Measurements from ENCODE around the gene CDK19. TPM values are rescaled to one million over a fixed set of nuclear protein-coding genes. Genes with fewer than 3 reads are reported as not detected.

The CDK19 gene
- total RNA-seq, 3 donors from 2014 or later (not counting 1 experiment from before 2014, with no cell fraction given) = 21.2 to 30.8 (median 25.9) TPM

- H3K4me1 Mint-ChIP-seq = no peaks in the 10 kb centered on the region
- TF ChIP-seq, protein P1, sequence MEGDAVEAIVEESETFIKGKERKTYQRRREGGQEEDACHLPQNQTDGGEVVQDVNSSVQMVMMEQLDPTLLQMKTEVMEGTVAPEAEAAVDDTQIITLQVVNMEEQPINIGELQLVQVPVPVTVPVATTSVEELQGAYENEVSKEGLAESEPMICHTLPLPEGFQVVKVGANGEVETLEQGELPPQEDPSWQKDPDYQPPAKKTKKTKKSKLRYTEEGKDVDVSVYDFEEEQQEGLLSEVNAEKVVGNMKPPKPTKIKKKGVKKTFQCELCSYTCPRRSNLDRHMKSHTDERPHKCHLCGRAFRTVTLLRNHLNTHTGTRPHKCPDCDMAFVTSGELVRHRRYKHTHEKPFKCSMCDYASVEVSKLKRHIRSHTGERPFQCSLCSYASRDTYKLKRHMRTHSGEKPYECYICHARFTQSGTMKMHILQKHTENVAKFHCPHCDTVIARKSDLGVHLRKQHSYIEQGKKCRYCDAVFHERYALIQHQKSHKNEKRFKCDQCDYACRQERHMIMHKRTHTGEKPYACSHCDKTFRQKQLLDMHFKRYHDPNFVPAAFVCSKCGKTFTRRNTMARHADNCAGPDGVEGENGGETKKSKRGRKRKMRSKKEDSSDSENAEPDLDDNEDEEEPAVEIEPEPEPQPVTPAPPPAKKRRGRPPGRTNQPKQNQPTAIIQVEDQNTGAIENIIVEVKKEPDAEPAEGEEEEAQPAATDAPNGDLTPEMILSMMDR (IDR thresholded peaks at IDR 0.05) = no peak
- Histone ChIP-seq H3K27ac (ENCODE audit: low read length) (no peak overlapping the region), H3K9me3 (ENCODE audit: control insufficient read depth, insufficient read depth, low read length) (no peaks in the 10 kb centered on the region), H3K4me1 (ENCODE audit: control insufficient read depth, insufficient read depth, low read length) (no peaks in the 10 kb centered on the region), H3K27me3 (ENCODE audit: control insufficient read depth, insufficient read depth, low read length) (no peaks in the 10 kb centered on the region), H3K4me3 (ENCODE audit: low read length) (no peak overlapping the region), H3K36me3 (ENCODE audit: control insufficient read depth, insufficient read depth, low read length) (peaks cover 35% of the 10 kb centered on the region)
- H3K27me3 Mint-ChIP-seq (ENCODE audit: low read depth in 2 of 2) = no peaks in the 10 kb centered on the region
- intact Hi-C loops (cut with micrococcal nuclease) = no loop called here
- no peak overlapping the region for H3K4me3 Mint-ChIP-seq
- DNase-seq (no peak), ATAC-seq (no peak)
- WGBS (ENCODE audit: insufficient coverage) = no CpG with 5 or more reads among the region's 1 CpG
- no peaks in the 10 kb centered on the region for H3K9me3 Mint-ChIP-seq
- peaks cover 15% of the 10 kb centered on the region for H3K36me3 Mint-ChIP-seq
- no peak overlapping the region for H3K27ac Mint-ChIP-seq
Observed at GRCh38 chr6:110626442-110626841, 188.8 kb downstream of the CDK19 start.

DNA sequence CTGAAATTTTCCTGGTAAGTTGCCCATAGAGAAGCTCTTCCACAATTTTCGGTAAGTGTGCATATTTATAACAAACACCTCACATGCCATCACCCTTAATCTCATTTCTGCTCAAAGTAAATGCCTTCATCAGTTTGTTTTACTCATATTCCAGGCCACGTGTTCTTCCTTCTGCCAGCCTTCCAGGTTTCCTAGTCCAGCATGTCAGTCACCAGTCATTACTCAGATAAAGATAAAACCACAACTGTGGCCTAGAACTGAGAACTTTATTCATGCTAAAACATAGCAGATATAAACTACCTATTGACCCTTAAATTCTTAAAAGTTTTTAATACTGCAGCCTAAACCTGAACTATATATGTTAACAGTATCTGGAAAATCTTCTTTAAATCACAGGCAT, 189.4 kb downstream of the CDK19 start:
- Mint-ChIP-seq H3K27ac (peak overlapping the region in 1 of 2 donors; percentile 47), H3K4me3 (no peak overlapping the region), H3K36me3 (peaks cover 21% of the 10 kb centered on the region), H3K27me3 (ENCODE audit: low read depth in 2 of 2) (no peaks in the 10 kb centered on the region), H3K4me1 (no peaks in the 10 kb centered on the region), H3K9me3 (no peaks in the 10 kb centered on the region)
- Histone ChIP-seq H3K4me1 (ENCODE audit: control insufficient read depth, insufficient read depth, low read length) (no peaks in the 10 kb centered on the region), H3K27me3 (ENCODE audit: control insufficient read depth, insufficient read depth, low read length) (no peaks in the 10 kb centered on the region), H3K27ac (ENCODE audit: low read length) (no peak overlapping the region), H3K36me3 (ENCODE audit: control insufficient read depth, insufficient read depth, low read length) (peaks cover 34% of the 10 kb centered on the region), H3K9me3 (ENCODE audit: control insufficient read depth, insufficient read depth, low read length) (no peaks in the 10 kb centered on the region), H3K4me3 (ENCODE audit: low read length) (no peak overlapping the region)
- ATAC-seq (no peak), DNase-seq (no peak)
- intact Hi-C loops (cut with micrococcal nuclease) = no loop called here
- TF ChIP-seq, protein P1 (IDR thresholded peaks at IDR 0.05) = no peak
- WGBS (ENCODE audit: insufficient coverage) = 94% methylated on average over 2 of the region's 2 CpGs

DNA sequence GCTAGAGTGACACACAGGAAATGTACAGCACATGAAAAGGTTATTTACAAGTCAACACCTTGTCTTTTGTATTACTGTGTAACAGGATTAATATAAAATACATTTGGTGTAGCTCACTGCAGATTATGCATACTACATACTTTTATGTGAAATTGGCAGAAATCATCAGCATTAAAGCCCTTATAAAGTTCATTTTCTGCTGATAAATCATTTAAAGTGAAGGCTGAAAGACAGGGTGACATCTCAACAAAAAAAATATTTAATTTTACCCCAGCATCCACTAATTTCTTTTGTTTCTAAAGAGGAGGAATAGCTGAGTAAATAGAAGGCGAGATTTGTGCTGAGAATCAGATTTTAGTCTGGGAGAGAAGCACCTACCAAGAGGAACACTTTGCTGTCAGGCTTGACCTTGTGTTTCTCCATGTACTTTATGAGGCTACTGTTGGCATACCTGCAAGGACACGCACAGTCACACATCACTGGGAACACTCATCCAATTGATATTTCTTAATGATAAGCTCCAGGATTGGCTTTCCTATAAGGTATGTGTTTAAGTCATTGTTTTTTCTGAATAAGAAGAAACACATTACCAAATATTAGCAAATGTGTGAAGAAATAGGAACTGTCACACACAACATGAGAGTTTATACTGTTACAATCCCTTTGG, 192.2 kb downstream of the CDK19 start:
- no peak overlapping the region for H3K4me3 Mint-ChIP-seq
- no peaks in the 10 kb centered on the region for H3K27me3 Mint-ChIP-seq (ENCODE audit: low read depth in 2 of 2)
- intact Hi-C loops (cut with micrococcal nuclease) = no loop called here
- WGBS (ENCODE audit: insufficient coverage) = 100% methylated on average over 2 of the region's 2 CpGs
- Histone ChIP-seq H3K4me3 (ENCODE audit: low read length) (no peak overlapping the region), H3K9me3 (ENCODE audit: control insufficient read depth, insufficient read depth, low read length) (no peaks in the 10 kb centered on the region), H3K4me1 (ENCODE audit: control insufficient read depth, insufficient read depth, low read length) (no peaks in the 10 kb centered on the region), H3K27me3 (ENCODE audit: control insufficient read depth, insufficient read depth, low read length) (no peaks in the 10 kb centered on the region), H3K27ac (ENCODE audit: low read length) (no peak overlapping the region), H3K36me3 (ENCODE audit: control insufficient read depth, insufficient read depth, low read length) (peaks cover 36% of the 10 kb centered on the region)
- no peak overlapping the region for H3K27ac Mint-ChIP-seq
- no peak for ATAC-seq
- peaks cover 31% of the 10 kb centered on the region for H3K36me3 Mint-ChIP-seq
- peaks cover 0 to 8% of the 10 kb centered on the region in 2 donors for H3K4me1 Mint-ChIP-seq
- no peak for DNase-seq
- H3K9me3 Mint-ChIP-seq = no peaks in the 10 kb centered on the region
- TF ChIP-seq, protein P1 (IDR thresholded peaks at IDR 0.05) = no peak

DNA sequence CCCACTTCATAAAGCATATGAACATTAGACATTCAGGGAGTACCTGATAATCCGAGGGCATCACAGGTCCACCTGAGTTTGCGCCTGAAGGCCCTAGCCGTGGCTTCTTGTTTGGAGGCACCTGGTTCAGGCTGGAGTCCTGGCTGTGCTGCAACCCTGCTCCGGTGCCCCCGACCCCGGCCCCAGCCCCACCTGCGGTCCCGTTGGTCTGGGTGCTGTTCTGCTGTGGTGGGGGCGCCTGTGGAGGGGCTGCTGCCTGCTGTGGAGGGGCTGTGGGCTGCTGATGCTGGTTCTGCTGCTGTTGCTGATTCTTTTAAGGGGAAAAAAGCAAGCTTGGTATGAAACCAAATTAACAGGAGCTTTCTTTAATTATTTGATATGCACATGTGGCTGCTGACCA, 194.2 kb downstream of the CDK19 start:
- 96% methylated on average over 9 of the region's 9 CpGs for WGBS (ENCODE audit: insufficient coverage)
- H3K36me3 Mint-ChIP-seq = peaks cover 31% of the 10 kb centered on the region

More for the DNA sequence above, 194.2 kb downstream of the CDK19 start:
- ATAC-seq (no peak), DNase-seq (no peak)
- H3K9me3 ChIP-seq (ENCODE audit: control insufficient read depth, insufficient read depth, low read length) = no peaks in the 10 kb centered on the region
- no peak overlapping the region for H3K27ac Mint-ChIP-seq
- no peak overlapping the region for H3K4me3 Mint-ChIP-seq
- H3K27ac ChIP-seq (ENCODE audit: low read length) = no peak overlapping the region
- peaks cover 0 to 8% of the 10 kb centered on the region in 2 donors for H3K4me1 Mint-ChIP-seq
- no peak overlapping the region for H3K4me3 ChIP-seq (ENCODE audit: low read length)
- peaks cover 32% of the 10 kb centered on the region for H3K36me3 ChIP-seq (ENCODE audit: control insufficient read depth, insufficient read depth, low read length)
- intact Hi-C loops (cut with micrococcal nuclease) = no loop called here
- H3K9me3 Mint-ChIP-seq = no peaks in the 10 kb centered on the region
- H3K4me1 ChIP-seq (ENCODE audit: control insufficient read depth, insufficient read depth, low read length) = no peaks in the 10 kb centered on the region
- no peaks in the 10 kb centered on the region for H3K27me3 ChIP-seq (ENCODE audit: control insufficient read depth, insufficient read depth, low read length)
- no peaks in the 10 kb centered on the region for H3K27me3 Mint-ChIP-seq (ENCODE audit: low read depth in 2 of 2)
- TF ChIP-seq, protein P1 (IDR thresholded peaks at IDR 0.05) = no peak

All from natural killer cell (primary cell).